ENCODE data around the gene PUS1. TPM values are rescaled to one million over a fixed set of nuclear protein-coding genes. Genes with fewer than 3 reads are reported as not detected.
"Not testable (repeated sequence)": the region's sequence is repeated elsewhere in the genome, so short reads cannot be mapped to it uniquely, and the experiment has no call there.

PUS1 gene
- total RNA-seq, 1 donor from 2014 or later = 18.8 TPM

DNA sequence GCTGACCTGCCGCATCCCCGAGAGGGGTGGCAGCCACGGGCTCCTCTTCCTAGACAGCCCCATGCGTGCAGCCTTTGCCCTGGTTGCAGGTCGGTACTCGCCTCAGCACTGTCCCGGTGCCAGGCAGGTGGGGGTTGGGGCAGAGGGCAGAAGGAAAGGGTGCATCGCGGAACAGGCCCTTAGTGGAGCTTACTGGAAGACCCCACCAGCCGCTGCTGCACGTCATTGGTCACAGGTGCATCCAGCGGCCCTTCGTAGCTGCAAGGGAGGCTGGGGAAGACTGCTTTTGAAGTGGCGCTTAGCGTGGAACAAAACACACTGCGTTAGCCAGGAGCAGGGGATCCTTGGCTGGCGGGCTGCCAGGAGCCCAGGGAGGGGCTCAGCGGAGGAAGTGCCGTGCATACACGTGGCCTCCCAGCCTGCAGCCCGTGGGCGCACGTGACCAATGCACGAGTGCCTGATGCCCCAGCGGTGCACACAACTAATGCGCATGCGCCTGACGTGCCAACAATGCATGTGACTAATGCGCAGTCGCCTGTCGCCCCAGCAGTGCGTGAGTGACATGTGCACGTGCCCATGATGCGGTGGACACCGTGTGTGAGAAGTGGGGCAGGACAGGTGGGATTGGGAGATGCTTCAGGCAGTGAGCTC, 15.7 kb downstream of the PUS1 start:
- TF ChIP-seq CTCF (IDR thresholded peaks at IDR 0.05) = no peak
- peak; percentile 76 for DNase-seq (ENCODE audit: extremely low spot score, unreplicated experiment)

GRCh38 chr12:131946757-131947156, 17.7 kb downstream of the PUS1 start:
- H3K9me3 Mint-ChIP-seq (ENCODE audit: unreplicated experiment) = no peaks in the 10 kb centered on the region
- no peak for DNase-seq (ENCODE audit: extremely low spot score, unreplicated experiment)
- H3K4me3 Mint-ChIP-seq (ENCODE audit: unreplicated experiment) = no peak overlapping the region
- no peaks in the 10 kb centered on the region for H3K27me3 Mint-ChIP-seq (ENCODE audit: unreplicated experiment)
- peaks cover 9% of the 10 kb centered on the region for H3K36me3 Mint-ChIP-seq (ENCODE audit: unreplicated experiment)
- no peak overlapping the region for H3K27ac Mint-ChIP-seq (ENCODE audit: unreplicated experiment)
- no peak for TF ChIP-seq CTCF (IDR thresholded peaks at IDR 0.05)
- H3K4me1 Mint-ChIP-seq (ENCODE audit: unreplicated experiment) = peaks cover 14% of the 10 kb centered on the region

More for the DNA sequence above, 15.7 kb downstream of the PUS1 start:
- H3K9me3 Mint-ChIP-seq (ENCODE audit: unreplicated experiment) = no peaks in the 10 kb centered on the region
- peaks cover 14% of the 10 kb centered on the region for H3K36me3 Mint-ChIP-seq (ENCODE audit: unreplicated experiment)
- H3K4me3 Mint-ChIP-seq (ENCODE audit: unreplicated experiment) = no peak overlapping the region
- no peaks in the 10 kb centered on the region for H3K27me3 Mint-ChIP-seq (ENCODE audit: unreplicated experiment)
- H3K4me1 Mint-ChIP-seq (ENCODE audit: unreplicated experiment) = peaks cover 7% of the 10 kb centered on the region
- no peak overlapping the region for H3K27ac Mint-ChIP-seq (ENCODE audit: unreplicated experiment)

DNA sequence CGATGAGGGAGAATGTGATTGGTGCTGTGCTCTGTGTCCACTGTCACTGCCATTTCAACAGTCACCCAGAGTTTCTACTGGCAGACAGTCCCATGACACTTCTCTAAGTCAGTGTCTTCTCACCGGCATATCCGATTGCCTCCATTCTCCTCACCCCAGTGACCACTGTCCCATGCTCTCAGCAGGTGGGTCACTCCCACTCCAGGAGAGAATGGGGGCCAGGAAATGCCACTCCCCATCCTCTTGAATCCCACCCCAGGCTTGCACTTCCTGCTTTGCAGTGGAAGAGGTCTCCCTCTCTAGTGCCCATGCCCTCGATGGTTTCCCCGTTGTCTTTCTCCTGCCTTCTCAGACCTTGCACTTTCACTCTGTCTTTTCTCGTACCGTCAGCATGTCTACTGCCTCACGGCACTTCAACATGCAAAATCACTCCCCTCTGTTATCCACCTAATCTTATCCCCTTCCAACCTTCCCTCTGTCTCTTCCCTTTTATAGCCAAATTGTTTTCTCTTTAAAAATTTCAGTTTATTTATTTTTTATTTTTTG, 18.5 kb downstream of the PUS1 start:
- DNase-seq (ENCODE audit: extremely low spot score, unreplicated experiment) = peak; percentile 74
- TF ChIP-seq CTCF (IDR thresholded peaks at IDR 0.05) = no peak
- no peak overlapping the region for H3K4me3 Mint-ChIP-seq (ENCODE audit: unreplicated experiment)
- H3K27ac Mint-ChIP-seq (ENCODE audit: unreplicated experiment) = peak overlapping the region; percentile 7
- peaks cover 8% of the 10 kb centered on the region for H3K36me3 Mint-ChIP-seq (ENCODE audit: unreplicated experiment)
- H3K27me3 Mint-ChIP-seq (ENCODE audit: unreplicated experiment) = no peaks in the 10 kb centered on the region
- H3K4me1 Mint-ChIP-seq (ENCODE audit: unreplicated experiment) = peaks cover 15% of the 10 kb centered on the region
- no peaks in the 10 kb centered on the region for H3K9me3 Mint-ChIP-seq (ENCODE audit: unreplicated experiment)

DNA sequence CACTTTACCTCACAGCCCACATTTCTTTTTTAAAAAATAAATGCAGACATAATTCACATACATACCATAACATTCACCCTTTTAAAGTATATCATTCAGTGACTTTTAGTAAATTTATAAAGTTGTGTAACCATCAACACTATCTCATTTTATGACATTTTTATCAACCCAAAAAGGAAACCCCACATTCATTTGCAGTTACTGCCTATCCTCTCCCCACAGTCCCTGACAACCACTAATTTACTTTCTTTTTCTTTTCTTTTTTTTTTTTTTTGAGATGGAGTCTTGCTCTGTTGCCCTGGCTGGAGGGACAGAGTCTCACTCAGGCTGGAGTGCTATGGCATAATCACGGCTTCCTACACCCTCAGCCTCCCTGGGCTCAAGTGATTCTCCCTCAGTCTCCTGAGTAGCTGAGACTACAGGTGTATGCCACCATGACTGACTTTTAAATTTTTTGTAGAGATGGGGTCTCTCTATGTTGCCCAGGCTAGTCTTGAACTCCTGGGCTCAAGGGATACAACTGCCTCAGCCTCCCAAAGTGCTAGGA, 19.2 kb downstream of the PUS1 start:
- H3K27me3 Mint-ChIP-seq (ENCODE audit: unreplicated experiment) = no peaks in the 10 kb centered on the region
- DNase-seq (ENCODE audit: extremely low spot score, unreplicated experiment) = peak; percentile 17
- peak overlapping the region; percentile 46 for H3K27ac Mint-ChIP-seq (ENCODE audit: unreplicated experiment)
- H3K4me1 Mint-ChIP-seq (ENCODE audit: unreplicated experiment) = peaks cover 16% of the 10 kb centered on the region
- H3K4me3 Mint-ChIP-seq (ENCODE audit: unreplicated experiment) = peak overlapping the region; percentile 8
- H3K9me3 Mint-ChIP-seq (ENCODE audit: unreplicated experiment) = no peaks in the 10 kb centered on the region
- TF ChIP-seq CTCF (IDR thresholded peaks at IDR 0.05) = no peak
- H3K36me3 Mint-ChIP-seq (ENCODE audit: unreplicated experiment) = peaks cover 8% of the 10 kb centered on the region

- Mint-ChIP-seq H3K27ac (ENCODE audit: unreplicated experiment) (peak overlapping the region; percentile 81), H3K4me1 (ENCODE audit: unreplicated experiment) (peaks cover 16% of the 10 kb centered on the region), H3K4me3 (ENCODE audit: unreplicated experiment) (peak overlapping the region; percentile 78)
- not testable (repeated sequence) for H3K27me3 Mint-ChIP-seq (ENCODE audit: unreplicated experiment); H3K36me3 Mint-ChIP-seq (ENCODE audit: unreplicated experiment); H3K9me3 Mint-ChIP-seq (ENCODE audit: unreplicated experiment); DNase-seq (ENCODE audit: extremely low spot score, unreplicated experiment)
These were observed 19.8 kb downstream of the PUS1 start for GRCh38 chr12:131948713-131949430.
